Prostate gland (tissue), 2 donors: ENCODE results near the gene FKBP9. TPM values are rescaled to one million over a fixed set of nuclear protein-coding genes. Genes with fewer than 3 reads are reported as not detected.
"Not testable (repeated sequence)": the region's sequence is repeated elsewhere in the genome, so short reads cannot be mapped to it uniquely, and the experiment has no call there.

ENCODE experiments used
- DNase-seq: peaks from one replicate; pipeline ENCODE4 v3.0.0-alpha.2; 2019; ENCODE audit warnings: low spot score
- H3K27ac ChIP-seq, 2 donors: fragments of 200-600 bp; sonication (generic); 2 replicates each; pipeline ENCODE4 v1.5.1; 2017 to 2019
- H3K27me3 ChIP-seq: fragments of 200-600 bp; sonication (generic); replicated peaks from 2 replicates; pipeline ENCODE4 v1.5.1; 2019; ENCODE audit not compliant: insufficient read depth
- H3K36me3 ChIP-seq, 2 donors: fragments of 200-600 bp; sonication (generic); 1 replicate in 1 of 2; 2 replicates in 1 of 2; pipeline versions ENCODE4 v1.5.1 to v1.8.1; 2017 to 2019
- H3K4me1 ChIP-seq: fragments of 200-600 bp; sonication (generic); replicated peaks from 2 replicates; pipeline ENCODE4 v1.5.1; 2019
- H3K4me3 ChIP-seq, 2 donors: fragments of 200-600 bp; sonication (generic); 2 replicates each; pipeline ENCODE4 v1.5.1; 2017 to 2019
- H3K9me3 ChIP-seq: fragments of 200-600 bp; sonication (generic); 2 replicates; pipeline ENCODE4 v1.5.1; 2017
- POLR2A ChIP-seq: fragments of 450-650 bp; IDR thresholded peaks from one replicate; pipeline ENCODE4 v1.6.1; 2016; ENCODE audit warnings: antibody characterized with exemption, mild to moderate bottlenecking
- POLR2AphosphoS5 ChIP-seq: sonication (generic); formaldehyde crosslinking; IDR thresholded peaks from one replicate; pipeline ENCODE4 v1.6.1; 2017; ENCODE audit warnings: antibody characterized with exemption
- WGBS: methylation state at CpG from one replicate; pipeline ENCODE4 v1.1.5; 2018; 5-methylcytosine and 5-hydroxymethylcytosine counted together
- intact Hi-C: fragments of 100-400 bp; cut with DNase I; formaldehyde crosslinking; loops from one replicate; pipeline ENCODE4 v1.14.2; 2022
- total RNA-seq, 2 donors: library from RNA; depleted of rRNA; stranded (reverse); fragments of >200 nt; gene quantifications; one replicate each; pipeline ENCODE4 v1.1.0, GENCODE V29; 2016
- TF ChIP-seq, protein P1 (sequence below), 4 experiments: fragments of 200-600 bp in 2 of 4; fragments of 450-650 bp in 2 of 4; sonication (generic) in 2 of 4; IDR thresholded peaks; 1 replicate in 3 of 4; 2 replicates in 1 of 4; pipeline ENCODE4 v1.5.1; 2016 to 2019; ENCODE audit warnings: antibody characterized with exemption in 4 of 4, mild to moderate bottlenecking in 2 of 4, moderate library complexity in 2 of 4

Gene FKBP9
- total RNA-seq, 2 donors from 2014 or later, result 115 to 137 TPM

GRCh38 chr7:32952876-32953275 is 4.4 kb upstream of the FKBP9 start:
- intact Hi-C loops, result no loop called here
- Histone ChIP-seq H3K36me3 (no peaks in the 10 kb centered on the region), H3K27me3 (no peaks in the 10 kb centered on the region), H3K9me3 (no peaks in the 10 kb centered on the region), H3K4me3 (no peak overlapping the region), H3K27ac (no peak overlapping the region), H3K4me1 (no peaks in the 10 kb centered on the region)
- TF ChIP-seq, protein P1, sequence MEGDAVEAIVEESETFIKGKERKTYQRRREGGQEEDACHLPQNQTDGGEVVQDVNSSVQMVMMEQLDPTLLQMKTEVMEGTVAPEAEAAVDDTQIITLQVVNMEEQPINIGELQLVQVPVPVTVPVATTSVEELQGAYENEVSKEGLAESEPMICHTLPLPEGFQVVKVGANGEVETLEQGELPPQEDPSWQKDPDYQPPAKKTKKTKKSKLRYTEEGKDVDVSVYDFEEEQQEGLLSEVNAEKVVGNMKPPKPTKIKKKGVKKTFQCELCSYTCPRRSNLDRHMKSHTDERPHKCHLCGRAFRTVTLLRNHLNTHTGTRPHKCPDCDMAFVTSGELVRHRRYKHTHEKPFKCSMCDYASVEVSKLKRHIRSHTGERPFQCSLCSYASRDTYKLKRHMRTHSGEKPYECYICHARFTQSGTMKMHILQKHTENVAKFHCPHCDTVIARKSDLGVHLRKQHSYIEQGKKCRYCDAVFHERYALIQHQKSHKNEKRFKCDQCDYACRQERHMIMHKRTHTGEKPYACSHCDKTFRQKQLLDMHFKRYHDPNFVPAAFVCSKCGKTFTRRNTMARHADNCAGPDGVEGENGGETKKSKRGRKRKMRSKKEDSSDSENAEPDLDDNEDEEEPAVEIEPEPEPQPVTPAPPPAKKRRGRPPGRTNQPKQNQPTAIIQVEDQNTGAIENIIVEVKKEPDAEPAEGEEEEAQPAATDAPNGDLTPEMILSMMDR (IDR thresholded peaks at IDR 0.05), result no peak
- TF ChIP-seq POLR2AphosphoS5 (no peak), POLR2A (no peak)
- 81% methylated on average over 1 of the region's 1 CpG for WGBS
- no peak for DNase-seq

DNA sequence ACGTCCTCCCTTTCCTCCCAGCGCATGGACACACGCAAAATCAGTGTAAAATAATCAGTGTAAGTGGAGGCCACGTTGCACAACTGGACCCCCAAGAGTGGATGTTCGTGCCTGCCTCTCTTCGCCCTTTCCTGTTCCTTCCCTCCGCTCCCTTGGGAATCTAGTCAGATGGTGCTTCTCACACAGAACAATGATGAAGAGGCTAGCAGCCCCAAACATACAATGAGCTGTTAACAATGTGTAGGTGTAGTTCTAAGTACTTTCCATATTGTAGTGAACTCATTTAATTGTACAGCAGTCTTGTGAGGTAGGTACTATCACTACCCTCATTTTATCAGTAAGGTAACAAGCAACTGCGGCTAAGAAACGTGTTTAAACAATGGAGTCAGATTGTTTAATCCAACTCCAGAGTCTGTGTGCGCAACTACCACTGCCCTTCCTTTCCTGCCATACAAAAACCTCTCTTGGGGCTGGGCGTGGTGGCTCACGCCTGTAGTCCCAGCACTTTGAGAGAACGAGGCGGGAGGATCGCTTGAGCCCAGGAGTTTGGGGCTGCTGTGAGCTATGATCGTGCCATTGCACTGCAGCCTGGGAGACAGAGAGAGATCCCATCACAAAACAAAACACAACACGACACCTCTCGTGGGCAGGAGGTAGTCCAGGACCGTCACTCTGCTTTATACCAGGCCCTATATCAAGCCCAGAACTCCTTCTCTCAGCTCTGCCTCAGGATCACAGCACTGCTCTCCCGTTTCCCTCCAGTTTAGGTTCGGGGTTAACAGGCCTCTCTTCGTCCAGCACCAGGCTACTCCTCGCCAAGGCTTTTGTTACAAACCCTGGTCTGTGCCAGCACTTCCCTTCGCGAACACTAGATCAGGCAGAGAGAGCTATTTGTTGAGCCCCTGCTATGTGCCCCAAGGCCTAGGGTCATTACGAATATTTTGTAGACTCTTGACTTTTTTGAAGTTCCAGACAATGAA is 1.1 kb downstream of the FKBP9 start:
- Histone ChIP-seq H3K27ac (peak overlapping the region; percentile 84 to 85), H3K4me3 (peak overlapping the region; percentile 86 to 92), H3K4me1 (no peaks in the 10 kb centered on the region), H3K27me3 (no peaks in the 10 kb centered on the region), H3K9me3 (no peaks in the 10 kb centered on the region), H3K36me3 (no peaks in the 10 kb centered on the region)
- 26% methylated on average over 26 of the region's 26 CpGs for WGBS
- intact Hi-C loops, result loop anchor here (5.0 kb wide), 1 partner anchor 66 kb away; the partner anchor contains the start of gene KBTBD2
- TF ChIP-seq POLR2AphosphoS5 (no peak), POLR2A (no peak)
- TF ChIP-seq, protein P1 (IDR thresholded peaks at IDR 0.05), result no peak
- peak; percentile 9 for DNase-seq

- H3K9me3 ChIP-seq, DNase-seq, H3K4me1 ChIP-seq, H3K36me3 ChIP-seq, H3K4me3 ChIP-seq, H3K27me3 ChIP-seq, H3K27ac ChIP-seq, intact Hi-C loops: not testable (repeated sequence)
- WGBS, result 4% methylated on average over 5 of the region's 5 CpGs
These were observed 6.7 kb downstream of the FKBP9 start for GRCh38 chr7:32963880-32964301.

DNA sequence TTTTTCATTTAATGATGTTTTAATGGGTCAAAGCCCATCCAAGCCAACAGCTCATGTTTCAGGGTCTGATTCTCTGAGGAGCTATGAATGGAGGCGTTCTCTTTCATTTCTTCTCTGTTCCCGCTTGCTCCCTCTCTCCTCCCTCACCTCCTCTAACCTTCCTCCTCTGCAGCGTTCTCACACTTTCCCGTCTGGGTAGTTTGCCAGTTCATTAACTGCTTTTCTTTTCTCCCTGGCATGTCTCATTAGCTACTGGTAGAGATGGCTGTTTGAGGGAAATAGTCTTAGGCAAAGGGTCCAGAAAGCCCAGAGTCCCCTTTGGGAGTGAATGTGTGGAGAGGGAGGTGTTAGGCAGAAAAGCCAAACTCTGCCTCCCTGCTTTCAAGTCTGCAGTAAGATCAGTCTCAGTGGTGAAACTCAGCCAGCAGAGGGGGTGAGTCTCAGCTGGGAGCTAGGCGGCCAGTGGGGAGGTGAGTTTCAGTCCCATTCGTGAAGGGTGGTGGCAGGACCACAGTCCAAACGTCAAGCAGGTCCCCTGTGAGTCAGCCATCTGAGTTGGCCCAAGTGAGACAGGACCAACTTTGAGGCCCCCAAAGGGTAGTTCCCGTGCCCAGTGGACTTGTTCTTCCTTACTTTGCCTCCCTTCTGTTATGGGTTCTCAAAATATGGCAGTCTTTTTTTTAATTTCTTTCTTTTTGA is 7.4 kb downstream of the FKBP9 start:
- intact Hi-C loops, H3K36me3 ChIP-seq, H3K4me3 ChIP-seq, DNase-seq, H3K4me1 ChIP-seq, H3K27me3 ChIP-seq, H3K9me3 ChIP-seq, H3K27ac ChIP-seq: not testable (repeated sequence)
- WGBS, result 14% methylated on average over 8 of the region's 8 CpGs
- TF ChIP-seq, protein P1 (IDR thresholded peaks at IDR 0.05), result peak in 2 of 4 experiments; percentile 36 to 42

DNA sequence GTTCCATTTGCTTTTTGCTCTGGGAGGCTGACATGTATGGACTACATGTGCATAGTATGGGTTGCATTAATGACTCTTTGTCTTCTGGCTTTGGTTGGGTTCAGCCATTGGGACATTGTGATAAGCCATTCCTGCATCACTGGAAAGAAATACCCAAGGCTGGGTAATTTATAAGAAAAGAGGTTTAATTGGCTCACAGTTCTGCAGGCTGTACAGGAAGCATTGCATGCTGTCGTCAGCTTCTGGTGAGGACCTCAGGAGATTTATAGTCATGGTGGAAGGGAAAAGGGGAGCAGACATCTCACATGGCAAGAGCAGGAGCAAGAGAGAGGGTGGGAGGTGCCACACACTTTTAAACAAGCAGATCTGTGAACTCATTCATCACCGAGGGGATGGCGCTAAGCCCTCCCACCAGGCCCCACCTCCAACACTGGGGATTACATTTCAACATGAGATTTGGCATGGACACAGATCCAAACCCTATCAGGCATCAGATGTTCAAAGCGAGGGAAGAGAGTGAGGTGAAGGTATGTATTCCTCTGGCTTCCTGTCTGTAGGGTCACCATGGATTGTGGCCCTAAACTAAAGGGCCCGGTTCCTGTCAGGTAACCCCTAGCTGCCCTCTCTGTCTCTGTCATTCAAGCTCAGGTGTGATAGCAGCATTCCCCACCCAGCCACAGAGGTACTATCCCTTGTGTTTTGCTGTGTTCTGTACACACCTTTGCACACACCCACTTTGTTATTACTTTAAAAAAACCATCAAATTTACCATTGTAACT is 9.4 kb downstream of the FKBP9 start:
- H3K27ac ChIP-seq, H3K9me3 ChIP-seq, H3K4me1 ChIP-seq, intact Hi-C loops, DNase-seq, H3K4me3 ChIP-seq, H3K36me3 ChIP-seq, H3K27me3 ChIP-seq: not testable (repeated sequence)
- WGBS, result 82% methylated on average over 5 of the region's 5 CpGs

GRCh38 chr7:32967268-32967582 is 10.0 kb downstream of the FKBP9 start:
- H3K9me3 ChIP-seq, DNase-seq, H3K4me3 ChIP-seq, H3K4me1 ChIP-seq, H3K36me3 ChIP-seq, H3K27ac ChIP-seq, intact Hi-C loops, H3K27me3 ChIP-seq: not testable (repeated sequence)
- 86% methylated on average over 4 of the region's 4 CpGs for WGBS

- H3K4me3 ChIP-seq, H3K9me3 ChIP-seq, H3K4me1 ChIP-seq, intact Hi-C loops, DNase-seq, H3K27me3 ChIP-seq, H3K27ac ChIP-seq, H3K36me3 ChIP-seq: not testable (repeated sequence)
- 7% methylated on average over 3 of the region's 3 CpGs for WGBS
These were observed 14.7 kb downstream of the FKBP9 start for GRCh38 chr7:32971967-32972366.

DNA sequence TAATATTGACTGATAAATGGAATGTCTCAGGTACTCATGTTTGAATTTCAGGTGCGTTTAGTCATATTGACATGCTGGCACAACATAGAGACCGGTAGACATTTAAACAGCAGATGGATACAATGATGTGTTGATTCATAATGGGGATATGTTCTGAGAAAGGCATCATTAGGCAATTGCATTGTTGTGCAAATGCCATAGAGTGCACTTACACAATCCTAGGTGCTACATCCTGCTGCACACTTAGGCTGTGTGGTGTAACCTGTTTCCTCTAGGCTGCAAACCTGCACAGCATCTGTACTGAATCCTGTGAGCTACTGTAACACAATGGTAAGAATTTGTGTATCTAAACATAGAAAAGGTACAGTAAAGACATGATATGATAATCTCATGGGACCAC is 19.9 kb downstream of the FKBP9 start:
- H3K27ac ChIP-seq, H3K36me3 ChIP-seq, H3K27me3 ChIP-seq, DNase-seq, intact Hi-C loops, H3K4me3 ChIP-seq, H3K4me1 ChIP-seq, H3K9me3 ChIP-seq: not testable (repeated sequence)
- WGBS, result 77% methylated on average over 2 of the region's 2 CpGs
